ENCODE data around the gene CSPG5. TPM values are rescaled to one million over a fixed set of nuclear protein-coding genes. Genes with fewer than 3 reads are reported as not detected.

CSPG5 gene
- polyA plus RNA-seq, 1 donor (not counting 4 experiments of a cell fraction or from before 2014, with no cell fraction given): 0.14 TPM

DNA sequence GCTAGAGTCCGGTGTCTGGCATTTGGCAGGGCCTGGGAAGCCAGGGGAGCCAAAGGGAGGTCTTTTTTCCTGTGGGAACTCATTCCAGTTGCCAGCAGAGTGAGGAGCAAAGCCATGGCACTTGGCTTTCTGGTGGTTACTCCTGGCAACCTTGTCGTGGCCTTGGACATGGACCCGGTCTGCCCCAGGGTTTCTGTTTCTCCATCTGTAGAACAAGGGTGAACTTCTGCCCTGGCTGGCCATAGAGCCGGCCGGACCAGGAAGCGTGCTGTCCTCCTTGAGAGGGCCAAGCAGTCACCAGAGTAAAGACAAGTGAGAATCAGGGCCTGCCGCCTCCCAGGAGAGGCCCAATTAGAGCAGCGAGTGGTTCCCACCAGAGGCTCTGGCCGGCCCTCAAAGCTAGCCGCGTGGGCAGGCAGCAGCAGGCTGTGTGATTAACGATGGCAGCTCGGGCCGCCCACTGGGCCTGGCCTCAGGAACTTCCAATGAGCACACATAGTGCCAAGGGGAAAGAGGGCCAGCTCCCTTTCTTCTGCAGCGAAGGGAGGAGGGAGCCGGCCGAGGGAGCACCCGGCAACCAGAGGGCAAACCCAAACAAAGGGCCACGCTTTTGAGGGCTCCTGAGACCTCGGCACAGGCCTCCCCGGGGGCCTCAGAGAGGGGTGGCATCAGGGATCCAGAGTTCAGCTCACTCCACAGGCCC, 36.0 kb downstream of the CSPG5 start:
- no peak overlapping the region for H3K4me2 ChIP-seq (ENCODE audit: control insufficient read depth, extremely low read depth, insufficient read depth, low read depth, low read length)
- no peak for TF ChIP-seq EZH2 (IDR thresholded peaks at IDR 0.05; ENCODE audit: low read length)
- TF ChIP-seq, protein P1, sequence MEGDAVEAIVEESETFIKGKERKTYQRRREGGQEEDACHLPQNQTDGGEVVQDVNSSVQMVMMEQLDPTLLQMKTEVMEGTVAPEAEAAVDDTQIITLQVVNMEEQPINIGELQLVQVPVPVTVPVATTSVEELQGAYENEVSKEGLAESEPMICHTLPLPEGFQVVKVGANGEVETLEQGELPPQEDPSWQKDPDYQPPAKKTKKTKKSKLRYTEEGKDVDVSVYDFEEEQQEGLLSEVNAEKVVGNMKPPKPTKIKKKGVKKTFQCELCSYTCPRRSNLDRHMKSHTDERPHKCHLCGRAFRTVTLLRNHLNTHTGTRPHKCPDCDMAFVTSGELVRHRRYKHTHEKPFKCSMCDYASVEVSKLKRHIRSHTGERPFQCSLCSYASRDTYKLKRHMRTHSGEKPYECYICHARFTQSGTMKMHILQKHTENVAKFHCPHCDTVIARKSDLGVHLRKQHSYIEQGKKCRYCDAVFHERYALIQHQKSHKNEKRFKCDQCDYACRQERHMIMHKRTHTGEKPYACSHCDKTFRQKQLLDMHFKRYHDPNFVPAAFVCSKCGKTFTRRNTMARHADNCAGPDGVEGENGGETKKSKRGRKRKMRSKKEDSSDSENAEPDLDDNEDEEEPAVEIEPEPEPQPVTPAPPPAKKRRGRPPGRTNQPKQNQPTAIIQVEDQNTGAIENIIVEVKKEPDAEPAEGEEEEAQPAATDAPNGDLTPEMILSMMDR (optimal IDR thresholded peaks at IDR 0.05 in 1 of 3, IDR thresholded peaks at IDR 0.05 in 1 of 3, conservative IDR thresholded peaks at IDR 0.05 in 1 of 3; ENCODE audit: extremely low read depth in 1 of 3, insufficient read depth in 2 of 3, low read length in 3 of 3): no peak
- no peaks in the 10 kb centered on the region for H3K4me1 ChIP-seq (ENCODE audit: control insufficient read depth, extremely low read depth, insufficient read depth, low read length)
- H3K79me2 ChIP-seq (ENCODE audit: control insufficient read depth, insufficient read depth, low read length): no peaks in the 10 kb centered on the region
- no peak overlapping the region for H3K9ac ChIP-seq (ENCODE audit: control insufficient read depth, extremely low read depth, insufficient read depth, low read length)
- no peaks in the 10 kb centered on the region for H3K9me3 ChIP-seq (ENCODE audit: control insufficient read depth, low read depth, low read length)
- H3K36me3 ChIP-seq (ENCODE audit: control insufficient read depth in 2 of 2, extremely low read depth in 1 of 2, insufficient read depth in 2 of 2, low read length in 2 of 2): no peaks in the 10 kb centered on the region
- FAIRE-seq: no peak
- no peak overlapping the region for H3K4me3 ChIP-seq (ENCODE audit: control insufficient read depth in 2 of 3, extremely low read depth in 1 of 3, insufficient read depth in 2 of 3, low read depth in 1 of 3, low read length in 3 of 3)
- H4K20me1 ChIP-seq (ENCODE audit: control insufficient read depth, extremely low read depth, insufficient read depth, low read length): no peaks in the 10 kb centered on the region
- H3K27me3 ChIP-seq (ENCODE audit: control insufficient read depth, extremely low read depth, insufficient read depth, low read length): no peaks in the 10 kb centered on the region
- dilution Hi-C loops (cut with MboI; ENCODE audit: extremely low pct_ligation_motif_present, low sequenced_read_pairs): no loop called here
- H2AFZ ChIP-seq (ENCODE audit: control insufficient read depth, low read length): no peak overlapping the region
- no peak for DNase-seq (ENCODE audit: low read depth, low spot score)
- H3K27ac ChIP-seq (ENCODE audit: control insufficient read depth, insufficient read depth, low read length): no peak overlapping the region
- no peaks in the 10 kb centered on the region for H3K9me1 ChIP-seq (ENCODE audit: control insufficient read depth, extremely low read depth, insufficient read depth, low read length)

DNA sequence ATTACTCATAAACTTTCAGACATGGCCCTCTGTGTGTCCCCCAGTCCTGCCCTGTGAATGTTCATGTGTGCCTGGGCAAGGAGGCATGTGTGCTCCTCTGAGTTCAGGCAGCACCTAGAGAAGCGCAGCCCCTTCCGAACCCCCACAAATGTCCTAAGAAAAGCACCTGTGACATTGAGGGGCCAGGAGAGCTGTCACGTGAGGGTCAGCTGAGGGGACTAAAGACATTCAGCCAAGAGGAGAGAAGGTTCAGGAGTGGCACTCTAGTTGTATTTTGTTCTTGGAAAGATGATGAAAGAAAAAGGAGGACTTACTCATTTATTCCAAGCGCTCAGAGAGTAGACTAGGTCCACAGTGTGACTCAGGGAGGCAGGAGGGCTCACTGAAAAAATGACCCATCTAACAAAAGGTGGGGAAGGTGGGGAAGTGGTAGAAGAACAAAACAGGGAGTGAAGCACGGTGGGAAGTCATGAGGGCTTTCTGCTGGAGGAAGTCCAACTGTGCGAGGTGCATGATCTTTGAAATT, 37.0 kb downstream of the CSPG5 start:
- no peaks in the 10 kb centered on the region for H3K79me2 ChIP-seq (ENCODE audit: control insufficient read depth, insufficient read depth, low read length)
- FAIRE-seq (no peak), DNase-seq (ENCODE audit: low read depth, low spot score) (no peak)
- H3K27ac ChIP-seq (ENCODE audit: control insufficient read depth, insufficient read depth, low read length): no peak overlapping the region
- H3K4me3 ChIP-seq (ENCODE audit: control insufficient read depth in 2 of 3, extremely low read depth in 1 of 3, insufficient read depth in 2 of 3, low read depth in 1 of 3, low read length in 3 of 3): no peak overlapping the region
- dilution Hi-C loops (cut with MboI; ENCODE audit: extremely low pct_ligation_motif_present, low sequenced_read_pairs): no loop called here
- no peaks in the 10 kb centered on the region for H3K9me1 ChIP-seq (ENCODE audit: control insufficient read depth, extremely low read depth, insufficient read depth, low read length)
- no peaks in the 10 kb centered on the region for H3K4me1 ChIP-seq (ENCODE audit: control insufficient read depth, extremely low read depth, insufficient read depth, low read length)
- no peaks in the 10 kb centered on the region for H3K9me3 ChIP-seq (ENCODE audit: control insufficient read depth, low read depth, low read length)
- no peaks in the 10 kb centered on the region for H3K36me3 ChIP-seq (ENCODE audit: control insufficient read depth in 2 of 2, extremely low read depth in 1 of 2, insufficient read depth in 2 of 2, low read length in 2 of 2)
- no peak overlapping the region for H3K9ac ChIP-seq (ENCODE audit: control insufficient read depth, extremely low read depth, insufficient read depth, low read length)
- H3K4me2 ChIP-seq (ENCODE audit: control insufficient read depth, extremely low read depth, insufficient read depth, low read depth, low read length): no peak overlapping the region
- H4K20me1 ChIP-seq (ENCODE audit: control insufficient read depth, extremely low read depth, insufficient read depth, low read length): no peaks in the 10 kb centered on the region
- H3K27me3 ChIP-seq (ENCODE audit: control insufficient read depth, extremely low read depth, insufficient read depth, low read length): no peaks in the 10 kb centered on the region
- TF ChIP-seq EZH2 (IDR thresholded peaks at IDR 0.05; ENCODE audit: low read length): no peak
- TF ChIP-seq, protein P1 (optimal IDR thresholded peaks at IDR 0.05 in 1 of 3, IDR thresholded peaks at IDR 0.05 in 1 of 3, conservative IDR thresholded peaks at IDR 0.05 in 1 of 3; ENCODE audit: extremely low read depth in 1 of 3, insufficient read depth in 2 of 3, low read length in 3 of 3): no peak
- H2AFZ ChIP-seq (ENCODE audit: control insufficient read depth, low read length): no peak overlapping the region
